GM18951 (cell line): ENCODE data around the gene SLC22A12.

Source experiments
- POLR2A ChIP-seq: IDR thresholded peaks from 4 replicates; pipeline ENCODE4 v1.6.1; 2011; ENCODE audit warnings: mild to moderate bottlenecking; ENCODE audit not compliant: insufficient read length, insufficient read depth; ENCODE audit errors: extremely low read depth
- in situ Hi-C: fragments of 300-500 bp; cut with MboI; formaldehyde crosslinking; loops from one replicate; pipeline ENCODE4 v1.12.0; 2022; ENCODE audit warnings: low sequenced_read_pairs, mixed read lengths, inconsistent platforms; ENCODE audit not compliant: unreplicated experiment

Gene SLC22A12

GRCh38 chr11:64606796-64607380 lies 15.9 kb downstream of the SLC22A12 start:
- in situ Hi-C loops = no loop called here
- TF ChIP-seq POLR2A = no peak

- TF ChIP-seq POLR2A = no peak
- in situ Hi-C loops = no loop called here
These were observed 16.5 kb downstream of the SLC22A12 start for GRCh38 chr11:64607381-64607985.

GRCh38 chr11:64608046-64608445 lies 17.0 kb downstream of the SLC22A12 start:
- no peak for TF ChIP-seq POLR2A
- in situ Hi-C loops = no loop called here

GRCh38 chr11:64608636-64609035 lies 17.6 kb downstream of the SLC22A12 start:
- no peak for TF ChIP-seq POLR2A
- in situ Hi-C loops = no loop called here

- no peak for TF ChIP-seq POLR2A
- in situ Hi-C loops = no loop called here
These were observed 18.5 kb downstream of the SLC22A12 start for GRCh38 chr11:64609436-64610047.

- no peak for TF ChIP-seq POLR2A
- in situ Hi-C loops = no loop called here
These were observed 19.6 kb downstream of the SLC22A12 start for GRCh38 chr11:64610596-64610995.

- in situ Hi-C loops = no loop called here
These were observed 20.2 kb downstream of the SLC22A12 start for GRCh38 chr11:64611176-64611575.

GRCh38 chr11:64611869-64612646 lies 21.0 kb downstream of the SLC22A12 start:
- no peak for TF ChIP-seq POLR2A
- in situ Hi-C loops = no loop called here

More at GRCh38 chr11:64611176-64611575, 20.2 kb downstream of the SLC22A12 start:
- no peak for TF ChIP-seq POLR2A

- in situ Hi-C loops = no loop called here
- no peak for TF ChIP-seq POLR2A
These were observed 22.6 kb downstream of the SLC22A12 start for GRCh38 chr11:64613648-64614047.

- TF ChIP-seq POLR2A = no peak
- in situ Hi-C loops = no loop called here
These were observed 23.9 kb downstream of the SLC22A12 start for GRCh38 chr11:64614917-64615316.

GRCh38 chr11:64616817-64617216 lies 25.8 kb downstream of the SLC22A12 start:
- no peak for TF ChIP-seq POLR2A
- in situ Hi-C loops = no loop called here

GRCh38 chr11:64619196-64619595 lies 28.2 kb downstream of the SLC22A12 start:
- in situ Hi-C loops = no loop called here
- no peak for TF ChIP-seq POLR2A

GRCh38 chr11:64619811-64620380 lies 28.9 kb downstream of the SLC22A12 start:
- in situ Hi-C loops = no loop called here

GRCh38 chr11:64620381-64620971 lies 29.5 kb downstream of the SLC22A12 start:
- in situ Hi-C loops = no loop called here
- no peak for TF ChIP-seq POLR2A

More at GRCh38 chr11:64619811-64620380, 28.9 kb downstream of the SLC22A12 start:
- no peak for TF ChIP-seq POLR2A
